Osteocyte (in vitro differentiated cells): ENCODE results near the gene FAS. TPM values are rescaled to one million over a fixed set of nuclear protein-coding genes. Genes with fewer than 3 reads are reported as not detected.
A peak's percentile ranks its signal among the peaks of the same experiment; 100 is the strongest.

ENCODE experiments used
- DNase-seq: peaks from one replicate; pipeline ENCODE4 v3.0.0; 2021; ENCODE audit warnings: mixed read lengths; ENCODE audit not compliant: unreplicated experiment; ENCODE audit errors: extremely low spot score
- H3K27ac Mint-ChIP-seq: one replicate; pipeline ENCODE4 v1.8.0; 2021; ENCODE audit warnings: mild to moderate bottlenecking, mixed read lengths; ENCODE audit not compliant: unreplicated experiment
- H3K27me3 Mint-ChIP-seq: one replicate; pipeline ENCODE4 v1.8.0; 2021; ENCODE audit warnings: mixed read lengths; ENCODE audit not compliant: unreplicated experiment
- H3K36me3 Mint-ChIP-seq: one replicate; pipeline ENCODE4 v1.8.0; 2021; ENCODE audit warnings: mixed read lengths; ENCODE audit not compliant: unreplicated experiment
- H3K4me1 Mint-ChIP-seq: one replicate; pipeline ENCODE4 v1.8.0; 2021; ENCODE audit warnings: mixed read lengths; ENCODE audit not compliant: unreplicated experiment
- H3K4me3 Mint-ChIP-seq: one replicate; pipeline ENCODE4 v1.8.0; 2021; ENCODE audit warnings: mild to moderate bottlenecking, moderate library complexity, mixed read lengths; ENCODE audit not compliant: unreplicated experiment
- H3K9me3 Mint-ChIP-seq: one replicate; pipeline ENCODE4 v1.8.0; 2021; ENCODE audit warnings: mixed read lengths; ENCODE audit not compliant: unreplicated experiment
- CTCF ChIP-seq: fragments of 200-600 bp; sonication (generic); IDR thresholded peaks from 2 replicates; pipeline ENCODE4 v1.5.0; 2021; ENCODE audit warnings: antibody characterized with exemption, mild to moderate bottlenecking, moderate library complexity
- total RNA-seq: library from RNA; stranded (reverse); gene quantifications from 2 replicates; pipeline ENCODE4 v1.2.1, GENCODE V29; 2021

FAS gene
- total RNA-seq, 1 donor from 2014 or later: 8.8 TPM

- H3K27ac Mint-ChIP-seq: peak overlapping the region; percentile 38
- no peak for DNase-seq
- H3K36me3 Mint-ChIP-seq: peaks cover 16% of the 10 kb centered on the region
- no peak overlapping the region for H3K4me3 Mint-ChIP-seq
- no peaks in the 10 kb centered on the region for H3K9me3 Mint-ChIP-seq
- peaks cover 55% of the 10 kb centered on the region for H3K4me1 Mint-ChIP-seq
- H3K27me3 Mint-ChIP-seq: no peaks in the 10 kb centered on the region
- no peak for TF ChIP-seq CTCF
These were observed 43.5 kb upstream of the FAS start for GRCh38 chr10:88946965-88947590.

- no peaks in the 10 kb centered on the region for H3K9me3 Mint-ChIP-seq
- TF ChIP-seq CTCF: no peak
- H3K4me3 Mint-ChIP-seq: peak overlapping the region; percentile 44
- H3K36me3 Mint-ChIP-seq: peaks cover 8% of the 10 kb centered on the region
- DNase-seq: no peak
- peak overlapping the region; percentile 75 for H3K27ac Mint-ChIP-seq
- peaks cover 75% of the 10 kb centered on the region for H3K4me1 Mint-ChIP-seq
- H3K27me3 Mint-ChIP-seq: no peaks in the 10 kb centered on the region
These were observed 41.5 kb upstream of the FAS start for GRCh38 chr10:88949051-88949450.

GRCh38 chr10:88949912-88950837, 40.4 kb upstream of the FAS start:
- TF ChIP-seq CTCF: no peak
- H3K27me3 Mint-ChIP-seq: no peaks in the 10 kb centered on the region
- DNase-seq: no peak
- peaks cover 75% of the 10 kb centered on the region for H3K4me1 Mint-ChIP-seq
- peaks cover under 1% of the 10 kb centered on the region for H3K36me3 Mint-ChIP-seq
- peak overlapping the region; percentile 94 for H3K27ac Mint-ChIP-seq
- no peaks in the 10 kb centered on the region for H3K9me3 Mint-ChIP-seq
- peak overlapping the region; percentile 75 for H3K4me3 Mint-ChIP-seq

- Mint-ChIP-seq H3K27me3 (no peaks in the 10 kb centered on the region), H3K4me1 (peaks cover 67% of the 10 kb centered on the region), H3K36me3 (no peaks in the 10 kb centered on the region), H3K27ac (peak within 1 kb of the TSS; percentile 94), H3K4me3 (peak within 1 kb of the TSS; percentile 75), H3K9me3 (no peaks in the 10 kb centered on the region)
- DNase-seq: no peak
- no peak for TF ChIP-seq CTCF
These were observed 37.9 kb upstream of the FAS start, which contains the start of gene ACTA2 for GRCh38 chr10:88952647-88953111. TSS of gene ACTA2 (minus strand) at chr10:88952773. CDS start at chr10:88948930, 3,843 bp downstream.

GRCh38 chr10:88953662-88954061, 36.9 kb upstream of the FAS start:
- no peaks in the 10 kb centered on the region for H3K27me3 Mint-ChIP-seq
- H3K4me1 Mint-ChIP-seq: peaks cover 62% of the 10 kb centered on the region
- no peak overlapping the region for H3K4me3 Mint-ChIP-seq
- H3K27ac Mint-ChIP-seq: peak overlapping the region; percentile 94
- DNase-seq: no peak
- H3K9me3 Mint-ChIP-seq: no peaks in the 10 kb centered on the region
- TF ChIP-seq CTCF: no peak
- H3K36me3 Mint-ChIP-seq: no peaks in the 10 kb centered on the region
